Suprapubic skin (tissue), 3 donors: ENCODE results near the gene STH.

Experiments used
- CTCF ChIP-seq, 2 donors: fragments of 200-600 bp in 1 of 2; fragments of 450-650 bp in 1 of 2; sonication (generic) in 1 of 2; IDR thresholded peaks; one replicate each; pipeline ENCODE4 v1.5.1; 2016 to 2019; ENCODE audit warnings: antibody characterized with exemption in 2 of 2, mild to moderate bottlenecking in 1 of 2, moderate library complexity in 1 of 2
- EP300 ChIP-seq: sonication (generic); formaldehyde crosslinking; IDR thresholded peaks from one replicate; pipeline ENCODE4 v1.6.1; 2017; ENCODE audit warnings: antibody characterized with exemption
- POLR2A ChIP-seq, 2 donors: fragments of 450-650 bp; IDR thresholded peaks; one replicate each; pipeline ENCODE4 v1.6.1; 2017; ENCODE audit warnings: antibody characterized with exemption in 2 of 2, mild to moderate bottlenecking in 2 of 2, moderate library complexity in 2 of 2

GRCh38 chr17:45967378-45967777 is 31.7 kb upstream of the STH start:
- no peak for TF ChIP-seq CTCF (IDR thresholded peaks at IDR 0.05)
- no peak for TF ChIP-seq POLR2A (IDR thresholded peaks at IDR 0.05)
- no peak for TF ChIP-seq EP300
